ENCODE results near the gene XRCC5. TPM values are rescaled to one million over a fixed set of nuclear protein-coding genes. Genes with fewer than 3 reads are reported as not detected.

XRCC5 gene
- total RNA-seq, 3 donors from 2014 or later, result 134 to 227 (median 188) TPM

GRCh38 chr2:216070195-216070594, 39.0 kb upstream of the XRCC5 start:
- DNase-seq (ENCODE audit: low spot score in 2 of 2), result no peak
- no peak for TF ChIP-seq POLR2AphosphoS5 (IDR thresholded peaks at IDR 0.05)
- intact Hi-C loops (cut with DNase I; ENCODE audit: low total_unique reads), result no loop called here
- Histone ChIP-seq H3K27ac (no peak overlapping the region), H3K9me3 (no peaks in the 10 kb centered on the region), H3K36me3 (no peaks in the 10 kb centered on the region), H3K4me1 (no peaks in the 10 kb centered on the region), H3K4me3 (no peak overlapping the region), H3K27me3 (no peaks in the 10 kb centered on the region)

- Histone ChIP-seq H3K36me3 (no peaks in the 10 kb centered on the region), H3K27ac (no peak overlapping the region), H3K4me1 (no peaks in the 10 kb centered on the region), H3K27me3 (no peaks in the 10 kb centered on the region), H3K4me3 (no peak overlapping the region), H3K9me3 (no peaks in the 10 kb centered on the region)
- TF ChIP-seq CTCF (IDR thresholded peaks at IDR 0.05) (no peak), POLR2AphosphoS5 (IDR thresholded peaks at IDR 0.05) (no peak), POLR2A (IDR thresholded peaks at IDR 0.05) (no peak)
- intact Hi-C loops (cut with DNase I; ENCODE audit: low total_unique reads), result no loop called here
- no peak for DNase-seq (ENCODE audit: low spot score in 2 of 2)
Measured at GRCh38 chr2:216071111-216071851, 37.9 kb upstream of the XRCC5 start.

- Histone ChIP-seq H3K4me3 (no peak overlapping the region), H3K36me3 (no peaks in the 10 kb centered on the region), H3K27ac (no peak overlapping the region), H3K27me3 (no peaks in the 10 kb centered on the region), H3K4me1 (no peaks in the 10 kb centered on the region), H3K9me3 (no peaks in the 10 kb centered on the region)
- intact Hi-C loops (cut with DNase I; ENCODE audit: low total_unique reads), result no loop called here
- DNase-seq (ENCODE audit: low spot score in 2 of 2), result no peak
- no peak for TF ChIP-seq POLR2AphosphoS5 (IDR thresholded peaks at IDR 0.05)
- no peak for TF ChIP-seq CTCF (IDR thresholded peaks at IDR 0.05)
- TF ChIP-seq POLR2A (IDR thresholded peaks at IDR 0.05), result no peak
Measured at GRCh38 chr2:216072473-216072872, 36.7 kb upstream of the XRCC5 start.

GRCh38 chr2:216073773-216074172, 35.4 kb upstream of the XRCC5 start:
- H3K27me3 ChIP-seq, result no peaks in the 10 kb centered on the region

GRCh38 chr2:216074380-216074779, 34.8 kb upstream of the XRCC5 start:
- TF ChIP-seq CTCF (IDR thresholded peaks at IDR 0.05) (no peak), POLR2AphosphoS5 (IDR thresholded peaks at IDR 0.05) (no peak), POLR2A (IDR thresholded peaks at IDR 0.05) (no peak)
- H3K9me3 ChIP-seq, result no peaks in the 10 kb centered on the region
- H3K27me3 ChIP-seq, result no peaks in the 10 kb centered on the region
- no peak overlapping the region for H3K27ac ChIP-seq
- H3K4me1 ChIP-seq, result no peaks in the 10 kb centered on the region
- no peak for DNase-seq (ENCODE audit: low spot score in 2 of 2)
- H3K4me3 ChIP-seq, result no peak overlapping the region
- no peaks in the 10 kb centered on the region for H3K36me3 ChIP-seq
- intact Hi-C loops (cut with DNase I; ENCODE audit: low total_unique reads), result no loop called here

More at GRCh38 chr2:216073773-216074172, 35.4 kb upstream of the XRCC5 start:
- no peak for DNase-seq (ENCODE audit: low spot score in 2 of 2)
- TF ChIP-seq POLR2A (IDR thresholded peaks at IDR 0.05), result no peak
- TF ChIP-seq POLR2AphosphoS5 (IDR thresholded peaks at IDR 0.05), result no peak
- TF ChIP-seq CTCF (IDR thresholded peaks at IDR 0.05), result no peak
- Histone ChIP-seq H3K36me3 (no peaks in the 10 kb centered on the region), H3K9me3 (no peaks in the 10 kb centered on the region), H3K4me1 (no peaks in the 10 kb centered on the region), H3K4me3 (no peak overlapping the region), H3K27ac (no peak overlapping the region)
- intact Hi-C loops (cut with DNase I; ENCODE audit: low total_unique reads), result no loop called here
